ENCODE results near the gene ABCB7.
"Not testable (repeated sequence)": the region's sequence is repeated elsewhere in the genome, so short reads cannot be mapped to it uniquely, and the experiment has no call there.

Gene ABCB7

DNA sequence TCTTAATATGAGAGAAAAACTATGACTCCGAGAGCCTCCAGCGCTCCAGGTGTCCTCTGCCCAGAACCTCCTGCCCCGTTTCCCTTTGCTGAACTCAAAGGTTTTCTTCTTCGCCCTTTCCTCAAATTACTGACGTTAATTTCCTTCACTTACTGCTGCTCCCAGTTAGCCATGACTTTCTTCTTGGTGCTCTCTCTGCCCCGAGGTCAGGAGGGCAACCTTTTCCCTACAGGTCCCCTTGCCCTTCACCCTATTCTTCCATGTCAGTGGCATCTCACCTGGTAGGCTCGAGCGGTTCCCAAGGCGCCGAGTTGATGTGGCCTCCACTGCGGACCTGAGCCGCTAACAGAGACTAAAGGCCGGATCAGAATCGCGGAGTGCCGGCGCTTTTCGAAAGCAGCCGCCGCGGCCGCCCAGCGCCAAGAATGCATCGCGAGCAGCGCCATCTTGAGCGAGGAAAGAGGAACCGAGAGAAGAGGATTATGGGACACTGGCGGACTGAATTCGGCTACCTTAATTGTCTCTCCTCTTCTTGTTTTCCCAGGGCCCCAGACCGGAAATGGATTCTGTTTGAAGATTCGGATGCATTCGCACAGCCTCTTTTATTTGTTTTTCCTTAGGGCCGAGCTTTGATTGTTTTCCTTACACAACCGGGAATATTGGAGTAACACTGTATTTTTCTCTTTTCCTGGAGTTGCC, at the start of gene ABCB7:
Gene ABCB7, minus strand, starts transcription at position 457 of the 699 bp plus-strand sequence. Its CDS starts 11 bp downstream, at position 446.
- peak; percentile 43 to 61 for DNase-seq

DNA sequence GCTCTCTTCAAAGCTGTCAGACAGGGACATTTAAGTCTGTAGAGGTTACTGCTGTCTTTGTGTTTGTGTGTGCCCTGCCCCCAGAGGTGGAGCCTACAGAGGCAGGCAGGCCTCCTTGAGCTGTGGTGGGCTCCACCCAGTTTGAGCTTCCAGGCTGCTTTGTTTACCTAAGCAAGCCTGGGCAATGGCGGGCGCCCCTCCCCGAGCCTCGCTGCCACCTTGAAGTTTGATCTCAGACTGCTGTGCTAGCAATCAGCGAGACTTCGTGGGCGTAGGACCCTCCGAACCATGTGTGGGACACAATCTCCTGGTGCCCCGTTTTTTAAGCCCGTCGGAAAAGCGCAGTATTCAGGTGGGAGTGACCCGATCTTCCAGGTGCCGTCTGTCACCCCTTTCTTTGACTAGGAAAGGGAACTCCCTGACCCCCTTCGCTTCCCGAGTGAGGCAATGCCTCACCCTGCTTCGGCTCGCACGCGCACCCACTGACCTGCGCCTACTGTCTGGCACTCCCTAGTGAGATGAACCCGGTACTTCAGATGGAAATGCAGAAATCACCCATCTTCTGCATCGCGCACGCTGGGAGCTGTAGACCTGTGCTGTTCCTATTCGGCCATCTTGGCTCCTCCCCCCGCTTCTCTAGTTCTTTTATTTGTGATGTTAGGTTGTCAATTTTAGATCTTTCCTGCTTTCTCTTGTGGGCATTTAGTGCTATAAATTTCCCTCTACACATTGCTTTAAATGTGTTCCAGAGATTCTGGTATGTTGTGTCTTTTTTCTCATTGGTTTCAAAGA, 32.5 kb upstream of the ABCB7 start:
- DNase-seq = not testable (repeated sequence)

DNA sequence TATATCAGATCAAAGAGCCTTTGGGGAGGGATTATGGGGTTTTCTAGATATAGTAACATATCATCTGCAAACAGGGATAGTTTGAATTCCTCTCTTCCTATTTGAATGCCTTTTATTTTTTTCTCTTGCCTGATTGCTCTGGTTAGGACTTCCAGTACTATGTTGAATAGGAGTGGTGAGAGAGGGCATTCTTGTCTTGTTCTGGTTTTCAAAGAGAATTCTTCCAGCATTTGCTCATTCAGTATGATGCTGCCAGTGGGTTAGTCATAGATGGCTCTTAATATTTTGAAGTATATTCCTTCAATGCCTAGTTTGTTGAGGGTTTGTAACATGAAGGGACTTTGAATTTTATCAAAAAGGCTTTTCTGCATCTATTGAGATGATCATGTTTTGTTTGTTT, 25.6 kb upstream of the ABCB7 start:
- DNase-seq = no peak

DNA sequence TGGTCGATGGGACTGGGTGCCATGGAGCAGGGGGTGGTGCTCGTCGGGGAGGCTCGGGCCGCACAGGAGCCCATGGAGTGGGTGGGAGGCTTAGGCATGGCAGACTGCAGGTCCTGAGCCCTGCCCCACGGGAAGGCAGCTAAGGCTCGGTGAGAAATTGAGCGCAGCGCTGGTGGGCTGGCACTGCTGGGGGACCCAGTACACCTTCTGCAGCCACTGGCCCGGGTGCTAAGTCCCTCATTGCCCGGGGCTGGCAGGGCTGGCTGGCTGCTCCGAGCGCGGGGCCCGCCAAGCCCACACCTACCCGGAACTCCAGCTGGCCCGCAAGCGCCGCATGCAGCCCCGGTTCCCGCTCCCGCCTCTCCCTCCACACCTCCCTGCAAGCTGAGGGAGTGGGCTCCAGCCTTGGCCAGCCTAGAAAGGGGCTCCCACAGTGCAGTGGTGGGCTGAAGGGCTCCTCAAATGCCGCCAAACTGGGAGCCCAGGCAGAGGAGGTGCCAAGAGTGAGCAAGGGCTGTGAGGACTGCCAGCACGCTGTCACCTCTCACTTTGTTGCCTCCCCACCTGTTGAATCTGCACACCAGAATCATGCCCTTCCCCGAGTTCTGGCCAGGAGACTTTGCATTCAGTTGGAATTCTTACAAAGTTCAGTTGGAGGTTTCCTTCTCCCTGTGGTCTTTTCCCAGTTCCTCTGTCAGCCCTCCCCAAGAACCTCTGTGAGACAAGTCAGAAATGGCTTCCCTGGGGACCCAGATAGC, 23.6 kb upstream of the ABCB7 start:
- DNase-seq = not testable (repeated sequence)

DNA sequence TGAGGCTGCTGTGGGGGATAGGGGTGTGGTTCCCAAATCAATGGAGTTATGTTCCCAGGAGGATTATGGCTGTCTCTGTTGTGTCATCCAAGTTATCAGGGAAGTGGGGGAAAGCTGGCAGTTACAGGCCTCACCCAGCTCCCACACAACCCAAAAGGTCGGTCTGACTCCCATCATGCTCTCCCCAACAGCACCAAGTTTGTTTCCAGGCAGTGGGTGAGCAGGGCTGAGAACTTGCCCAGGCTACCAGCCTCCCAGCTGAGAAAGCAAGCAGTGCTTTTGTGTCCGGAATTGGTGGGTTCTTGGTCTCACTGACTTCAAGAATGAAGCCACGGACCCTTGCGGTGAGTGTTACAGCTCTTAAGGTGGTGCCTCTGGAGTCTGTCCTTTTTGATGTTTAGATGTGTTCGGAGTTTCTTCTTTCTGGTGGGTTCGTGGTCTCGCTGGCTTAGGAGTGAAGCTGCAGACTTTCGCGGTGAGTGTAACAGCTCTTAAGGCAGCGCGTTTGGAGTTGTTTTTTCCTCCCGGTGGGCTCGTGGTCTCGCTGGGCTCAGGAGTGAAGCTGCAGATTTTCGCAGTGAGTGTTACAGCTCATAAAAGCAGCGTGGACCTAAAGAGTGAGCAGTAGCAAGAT, 16.3 kb upstream of the ABCB7 start:
- not testable (repeated sequence) for DNase-seq

DNA sequence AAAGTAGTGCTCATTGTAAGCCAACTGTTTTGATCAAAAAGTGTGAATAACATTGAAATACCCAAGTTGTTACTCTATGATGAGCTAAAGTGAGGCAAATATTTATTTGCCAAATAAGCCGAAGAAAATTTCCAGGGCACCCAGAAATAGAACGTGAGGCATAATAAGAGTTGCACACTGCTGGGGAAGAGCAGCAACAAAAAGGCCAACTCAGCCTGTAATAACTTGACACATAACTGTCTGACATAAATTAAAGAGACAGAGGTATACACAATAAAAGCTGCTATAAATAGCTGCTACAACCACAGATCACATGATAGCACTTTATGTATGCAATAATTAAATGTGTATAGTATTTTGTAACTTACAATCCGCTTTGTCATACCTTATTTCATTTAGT, 2.0 kb upstream of the ABCB7 start:
- DNase-seq = no peak

DNA sequence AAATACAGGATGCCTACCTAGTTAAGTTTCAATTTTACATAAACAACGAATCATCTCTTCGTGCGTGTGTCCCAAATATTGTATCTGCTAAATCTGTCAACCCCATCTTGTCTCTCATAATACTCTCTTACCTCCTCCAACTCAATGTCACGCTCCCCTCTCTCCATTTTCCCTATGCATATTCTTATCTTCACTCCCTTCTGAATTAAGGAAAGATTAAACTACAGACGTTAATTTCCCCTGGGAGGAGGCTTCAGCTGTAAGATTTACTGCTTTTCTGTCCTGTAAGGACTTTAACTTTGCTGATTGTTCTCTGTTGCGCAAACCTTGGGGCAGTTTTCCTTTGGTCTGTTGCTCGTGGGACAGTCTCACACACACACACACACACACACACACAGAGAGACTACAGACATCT, 455 bp upstream of the ABCB7 start:
- no peak for DNase-seq

DNA sequence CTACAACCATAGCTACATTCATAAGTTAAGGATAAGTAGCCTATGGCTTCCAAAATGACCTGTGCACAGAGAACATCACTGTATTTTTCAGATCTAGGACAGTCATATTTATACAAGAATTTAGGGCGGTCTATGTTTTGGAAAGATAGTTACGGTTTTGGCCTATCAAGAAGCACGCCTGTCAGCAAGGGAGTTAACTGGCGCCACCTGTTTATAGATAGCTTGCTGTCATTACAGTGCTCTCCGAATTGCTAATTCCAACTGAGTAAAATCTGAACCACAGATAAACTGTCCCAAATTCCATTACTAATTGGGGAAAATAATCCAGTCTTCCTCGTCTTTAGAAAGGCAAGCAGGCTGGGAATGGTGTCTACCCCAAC, 646 bp downstream of the ABCB7 start:
- DNase-seq = no peak

DNA sequence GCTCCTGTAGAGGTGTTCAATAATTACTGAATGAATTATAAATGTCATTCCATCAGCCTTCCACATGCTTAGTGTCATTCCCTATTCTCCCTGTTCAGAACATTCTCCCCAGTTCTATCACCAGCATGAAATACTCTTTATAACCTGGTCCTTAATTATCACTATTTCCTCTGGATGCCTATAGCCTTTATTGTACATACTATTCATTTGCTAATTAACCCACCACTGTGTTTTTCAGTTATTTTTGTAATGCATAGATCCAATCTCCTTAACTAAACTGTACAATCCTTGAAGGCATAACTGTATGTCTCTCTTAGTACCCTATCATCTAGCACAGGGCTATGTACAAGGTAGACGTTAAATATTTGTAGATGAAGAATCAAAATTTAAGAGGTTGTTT, 1.2 kb downstream of the ABCB7 start:
- DNase-seq = no peak

DNA sequence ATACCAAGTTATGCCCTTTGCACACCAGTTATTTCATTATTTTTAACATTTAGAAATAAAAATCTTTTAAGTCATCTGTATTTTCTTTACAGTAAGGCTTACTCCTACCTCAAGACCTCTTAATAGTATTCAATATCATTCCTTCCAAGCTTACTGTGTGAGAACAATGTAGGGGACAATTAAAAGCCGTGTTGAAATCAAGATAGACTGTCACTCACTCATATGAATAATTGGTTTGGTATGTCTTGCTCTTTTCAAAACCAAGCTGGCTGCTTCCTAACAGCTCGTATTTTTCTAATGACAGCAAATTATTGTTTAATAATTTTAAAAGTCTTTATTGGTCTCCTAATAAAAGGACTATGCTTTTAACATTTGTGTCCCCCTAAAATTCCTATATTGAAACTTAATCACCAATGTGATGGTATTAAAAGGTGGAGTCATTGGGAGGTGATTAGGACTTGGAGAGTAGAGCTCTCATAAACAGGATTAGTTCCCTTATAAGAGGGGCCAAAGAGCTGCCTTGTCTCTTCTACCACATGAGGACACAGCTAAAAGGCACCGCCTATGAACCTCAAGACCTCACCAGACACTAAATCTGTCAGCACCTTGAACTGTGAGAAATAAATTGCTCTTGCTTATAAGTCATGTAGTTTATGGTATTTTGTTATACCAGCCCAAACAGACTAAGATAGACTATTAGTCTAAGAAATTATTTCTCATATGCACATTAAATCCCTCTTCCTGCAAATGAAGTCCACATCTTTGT, 4.1 kb downstream of the ABCB7 start:
- DNase-seq = no peak

DNA sequence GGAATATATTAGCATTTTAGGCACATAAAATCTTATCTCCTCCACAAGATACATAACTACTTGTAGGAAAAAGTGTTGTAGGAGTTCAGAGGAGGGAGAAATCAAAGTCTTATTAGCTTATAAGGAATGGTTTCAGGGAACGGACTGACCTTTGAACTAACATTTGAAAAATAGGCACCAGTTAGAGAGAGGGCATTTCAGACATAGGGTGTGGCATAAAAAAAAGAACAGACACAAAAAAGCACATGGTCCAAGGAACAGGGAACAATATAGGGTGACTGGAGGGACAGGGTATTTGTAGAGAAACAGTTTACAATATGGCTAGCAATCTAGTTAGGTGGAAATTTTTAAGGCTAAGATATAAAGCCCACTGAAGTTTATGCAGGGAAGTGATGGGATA, 6.4 kb downstream of the ABCB7 start:
- no peak for DNase-seq

DNA sequence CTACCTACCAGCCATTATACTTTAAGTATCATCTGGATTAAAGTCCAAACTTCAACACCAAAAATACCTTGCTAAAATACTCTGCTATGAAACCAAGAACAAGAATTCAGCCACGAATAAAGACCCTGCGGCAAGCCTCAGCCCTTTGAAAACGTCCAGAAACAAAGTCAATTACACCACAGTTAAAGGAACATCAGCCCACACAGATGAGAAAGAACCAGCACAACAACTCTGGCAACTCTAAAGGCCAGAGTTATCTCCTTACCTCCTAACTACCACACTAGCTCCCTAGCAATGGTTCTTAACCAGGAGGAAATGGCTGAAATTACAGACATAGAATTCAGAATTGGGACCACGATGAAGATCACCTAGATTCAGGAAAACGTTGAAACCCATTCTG, 23.4 kb downstream of the ABCB7 start:
- no peak for DNase-seq

DNA sequence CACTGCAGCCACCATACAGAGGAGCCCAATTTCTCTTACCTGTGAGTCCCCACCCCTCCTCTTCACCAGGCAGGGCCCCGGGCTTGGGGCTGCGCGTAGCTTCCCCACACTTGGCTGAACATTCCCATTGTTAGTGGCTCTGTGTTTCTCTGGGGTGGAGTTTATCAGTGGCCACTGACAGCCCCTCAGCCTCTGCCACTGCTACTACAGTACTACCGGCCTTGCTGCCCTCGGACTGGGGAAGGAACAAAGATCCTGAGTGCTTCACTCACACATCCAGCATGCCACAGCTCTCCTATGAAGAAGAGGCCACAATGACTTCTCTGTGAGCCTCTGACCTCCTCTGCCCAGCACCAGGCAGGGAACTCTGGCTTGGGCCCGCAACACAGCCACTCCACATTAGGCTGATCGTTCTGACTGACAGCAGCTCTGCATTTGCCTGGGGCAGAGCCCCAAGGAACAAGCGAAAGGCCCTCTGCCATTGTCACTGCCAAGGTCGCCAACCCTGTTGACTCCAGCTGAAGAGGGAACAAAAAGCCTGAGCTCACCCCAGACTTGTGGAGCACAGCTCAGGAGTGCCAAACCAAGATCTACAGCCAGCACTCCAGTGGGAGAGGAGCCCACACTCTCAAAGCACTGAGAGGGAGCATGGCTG, 24.0 kb downstream of the ABCB7 start:
- no peak for DNase-seq

DNA sequence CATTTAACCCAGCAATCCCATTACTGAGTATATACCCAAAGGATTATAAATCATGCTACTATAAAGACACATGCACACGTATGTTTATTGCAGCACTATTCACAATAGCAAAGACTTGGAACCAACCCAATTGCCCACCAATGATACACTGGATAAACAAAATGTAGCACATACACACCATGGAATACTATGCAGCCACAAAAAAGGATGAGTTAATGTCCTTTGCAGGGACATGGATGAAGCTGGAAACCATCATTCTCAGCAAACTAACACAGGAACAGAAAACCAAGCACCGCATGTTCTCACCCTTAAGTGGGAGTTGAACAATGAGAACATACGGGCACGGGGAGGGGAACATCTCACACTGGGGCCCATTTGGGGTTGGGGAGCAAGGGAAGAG, 27.0 kb downstream of the ABCB7 start:
- not testable (repeated sequence) for DNase-seq

DNA sequence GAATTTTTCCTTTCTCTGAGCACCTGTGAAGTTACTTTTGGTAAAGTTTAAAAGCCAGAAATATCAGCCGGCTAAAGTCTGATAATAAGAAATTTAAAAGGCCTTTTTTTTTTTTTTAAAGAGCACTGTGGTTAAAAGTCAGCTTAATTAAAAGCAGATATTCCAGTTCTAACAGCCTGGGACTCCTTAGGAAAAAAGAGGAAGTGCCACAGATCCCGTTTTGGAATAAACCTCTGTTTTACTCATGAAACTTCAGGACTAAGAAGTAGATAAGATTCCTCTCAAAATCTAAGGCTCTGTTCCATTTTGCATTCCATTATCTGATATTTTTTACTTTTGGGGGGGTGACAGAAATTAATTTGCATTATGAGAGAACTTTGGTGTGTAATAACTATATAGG, 37.8 kb downstream of the ABCB7 start:
- DNase-seq = no peak

DNA sequence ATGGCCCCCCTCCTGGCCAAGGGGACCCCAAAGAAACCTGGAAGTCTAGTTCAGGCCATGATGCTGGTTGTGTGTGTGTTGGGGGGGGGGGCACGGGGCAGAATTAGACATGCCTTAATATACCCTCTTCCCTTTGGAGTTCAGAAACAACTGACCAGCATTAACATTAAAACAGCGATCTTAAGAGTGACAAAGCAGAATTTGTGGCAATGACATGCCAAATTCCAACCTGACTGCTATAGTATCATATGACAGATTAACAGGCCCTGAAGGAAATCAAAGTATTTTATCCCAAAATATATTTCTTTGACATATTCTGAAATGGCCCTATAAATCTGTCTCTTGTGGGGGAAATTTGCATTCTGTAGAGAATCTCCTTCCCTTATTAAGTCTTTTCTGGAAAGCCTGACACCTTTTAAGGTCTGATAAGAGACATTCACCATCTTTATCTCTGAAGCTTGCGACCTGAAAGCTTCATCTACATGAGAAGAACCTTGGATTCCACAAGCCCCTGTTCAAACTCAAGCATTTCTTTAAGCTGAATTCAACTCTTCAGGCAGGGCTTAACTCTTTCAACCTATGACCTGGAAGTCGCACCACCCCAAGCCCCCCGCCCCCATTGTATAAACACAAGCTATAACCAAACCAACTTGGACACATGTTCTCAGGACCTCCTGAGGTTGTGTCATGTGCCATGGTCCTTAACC, 40.2 kb downstream of the ABCB7 start:
- DNase-seq = no peak

DNA sequence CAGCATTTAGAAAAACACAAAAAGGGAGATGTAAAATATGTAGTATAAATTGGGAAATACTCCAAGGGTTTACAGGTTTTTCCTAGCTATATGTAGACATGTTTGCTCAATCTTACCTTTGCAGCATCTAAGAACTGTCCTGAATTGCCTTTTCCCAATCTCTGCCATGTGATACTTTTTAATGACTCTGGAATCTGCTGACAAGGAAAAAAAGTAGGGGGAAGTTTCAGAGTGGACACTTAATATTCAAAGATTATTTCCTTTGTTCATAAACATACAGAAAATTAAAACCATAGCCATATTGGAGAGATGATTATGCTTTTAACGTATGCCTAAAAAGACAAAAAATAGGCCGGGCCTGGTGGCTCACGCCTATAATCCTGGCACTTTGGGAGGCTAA, 41.4 kb downstream of the ABCB7 start:
- DNase-seq = no peak

DNA sequence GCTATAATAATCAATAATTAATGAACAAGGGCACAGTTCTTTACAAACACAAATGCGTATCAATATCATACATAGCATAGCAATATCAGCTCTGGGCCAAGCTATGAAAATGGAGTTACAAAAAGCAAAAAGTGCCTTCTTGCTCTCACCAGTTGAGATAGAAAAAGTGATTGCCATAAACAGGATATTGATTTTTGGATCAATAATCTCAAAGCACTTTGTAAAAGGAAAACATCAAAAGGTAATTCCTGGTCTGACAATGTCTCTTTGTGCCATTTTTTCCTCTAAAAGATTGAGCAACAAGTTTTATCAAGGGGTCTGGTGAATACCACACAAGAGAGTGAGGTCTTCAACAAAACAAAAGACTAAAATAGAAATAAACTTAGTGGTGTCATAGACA, 42.4 kb downstream of the ABCB7 start:
- no peak for DNase-seq

DNA sequence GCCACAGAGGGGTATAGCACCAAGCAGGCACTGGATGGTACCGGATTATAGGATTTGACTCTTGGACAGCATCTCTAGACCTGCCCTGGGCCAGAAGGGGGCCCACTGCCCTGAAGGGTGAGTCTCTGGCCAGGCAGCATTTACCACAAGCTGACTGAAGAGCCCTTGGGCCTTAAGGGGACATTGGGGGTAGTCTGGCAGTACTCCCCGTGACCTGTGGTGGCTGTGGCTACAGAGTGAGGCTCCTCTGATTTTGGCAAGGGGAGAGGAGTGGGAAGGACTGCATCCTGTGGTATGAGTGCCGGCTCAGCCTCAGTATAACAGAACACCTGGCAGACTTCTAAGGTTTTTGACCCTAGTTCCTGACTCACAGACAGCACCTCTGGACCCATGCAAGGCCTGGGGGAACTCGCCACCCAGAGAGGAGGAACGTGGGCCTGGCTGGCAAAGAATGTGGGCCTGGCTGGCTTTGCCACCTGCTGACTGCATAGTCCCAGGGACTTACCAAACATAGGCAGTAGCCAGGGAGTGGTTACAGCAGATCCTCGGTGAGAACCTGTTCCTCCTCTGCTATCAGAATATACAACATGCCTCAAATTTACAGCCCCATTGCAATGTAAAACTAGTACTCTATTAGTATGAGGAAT, 48.1 kb downstream of the ABCB7 start:
- DNase-seq = no peak

DNA sequence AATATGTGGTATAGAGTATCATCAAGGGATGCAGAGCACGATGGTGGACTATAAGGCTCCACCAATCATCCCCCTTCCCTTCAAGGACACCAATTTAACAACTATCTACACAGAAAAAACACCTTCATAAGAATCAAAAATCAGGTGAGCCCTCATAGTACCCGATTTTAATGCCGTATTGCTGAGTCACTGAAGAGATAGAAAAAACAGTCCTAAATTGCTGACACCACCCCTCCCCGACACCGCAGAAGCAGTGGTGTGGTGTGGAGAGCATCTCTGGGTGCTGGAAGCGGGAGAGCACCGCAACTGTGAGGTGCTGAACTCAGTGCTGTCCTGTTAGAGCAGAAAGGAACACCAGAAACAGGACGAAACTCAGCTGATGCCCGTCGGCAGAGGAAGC, 49.3 kb downstream of the ABCB7 start:
- DNase-seq = no peak

DNA sequence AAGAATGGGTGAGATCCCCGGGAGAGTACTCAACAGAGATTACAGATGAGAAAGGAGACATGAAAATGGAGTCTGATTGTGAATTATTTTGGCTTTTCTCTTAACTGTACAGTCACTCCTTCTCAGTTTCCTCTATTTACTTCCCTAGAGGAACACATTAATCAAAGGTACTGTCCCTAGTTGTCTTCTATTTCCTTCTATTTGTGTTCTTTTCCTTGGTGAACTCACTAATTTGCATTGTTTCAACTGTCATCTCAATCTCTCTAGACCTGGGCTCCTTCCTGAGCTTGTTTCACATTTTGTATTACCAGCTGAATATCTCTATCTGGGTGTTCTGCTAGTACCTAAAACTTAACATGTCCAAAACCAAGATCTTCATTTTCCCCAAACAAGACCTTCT, 59.8 kb downstream of the ABCB7 start:
- DNase-seq = no peak

Measured in activated CD4-positive, alpha-beta T cell treated with anti-CD3 and anti-CD28 coated beads, Interleukin-2, amount 50 U/mL, for 48 hours (primary cell).